HG02840 (cell line): ENCODE results near the gene CD79B.
"Not testable (repeated sequence)": the region's sequence is repeated elsewhere in the genome, so short reads cannot be mapped to it uniquely, and the experiment has no call there.

Source experiments
- ATAC-seq: cut with Tn5 transposase; IDR thresholded peaks from one replicate; pipeline ENCODE4 v1.9.1; 2021; ENCODE audit warnings: mild to moderate bottlenecking, moderate library complexity, moderate number of reproducible peaks; ENCODE audit not compliant: unreplicated experiment, low FRiP score

CD79B gene

GRCh38 chr17:63916566-63917185, 15.5 kb downstream of the CD79B start:
- ATAC-seq, result no peak

- not testable (repeated sequence) for ATAC-seq
Measured at GRCh38 chr17:63915753-63916152, 16.4 kb downstream of the CD79B start.

DNA sequence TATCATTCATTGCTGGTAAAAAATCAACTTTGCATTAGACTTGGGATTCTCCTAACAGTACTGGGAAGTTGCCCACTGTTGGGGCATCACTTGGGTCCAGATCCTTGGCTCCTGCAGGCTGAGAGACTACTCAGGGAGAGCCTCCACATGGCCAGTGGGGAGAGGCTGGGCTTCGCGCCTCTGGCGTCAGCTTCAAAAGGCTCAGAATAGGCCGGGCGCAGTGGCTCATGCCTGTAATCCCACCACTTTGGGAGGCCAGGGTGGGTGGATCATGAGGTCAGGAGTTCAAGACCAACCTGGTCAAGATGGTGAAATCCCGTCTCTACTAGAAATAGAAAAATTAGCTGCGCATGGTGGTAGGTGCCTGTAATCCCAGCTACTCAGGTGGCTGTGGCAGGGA, 17.7 kb downstream of the CD79B start:
- no peak for ATAC-seq

GRCh38 chr17:63911657-63912100, 20.5 kb downstream of the CD79B start:
- no peak for ATAC-seq

GRCh38 chr17:63911041-63911635, 21.0 kb downstream of the CD79B start, which contains the start of gene CSHL1:
TSS of gene CSHL1 (minus strand) at chr17:63911258. CDS start at chr17:63911196, 62 bp downstream.
- no peak for ATAC-seq

DNA sequence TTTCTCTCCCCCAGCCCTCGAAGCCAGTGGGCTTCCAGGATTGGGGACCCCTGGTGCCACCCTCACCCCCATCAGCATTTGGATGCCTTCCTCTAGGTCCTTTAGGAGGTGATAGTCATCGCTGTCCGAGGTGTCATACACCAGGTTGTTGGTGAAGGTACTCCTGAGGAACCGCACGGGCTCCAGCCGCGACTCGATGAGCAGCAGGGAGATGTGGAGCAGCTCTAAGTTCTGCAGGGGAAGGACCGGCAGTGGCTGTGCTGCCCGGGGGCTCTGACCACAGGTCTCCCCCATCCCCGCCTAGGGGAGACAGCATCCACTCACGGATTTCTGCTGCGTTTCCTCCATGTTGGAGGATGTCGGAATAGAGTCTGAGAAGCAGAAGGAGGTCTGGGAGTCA, 22.0 kb downstream of the CD79B start:
- ATAC-seq, result no peak

DNA sequence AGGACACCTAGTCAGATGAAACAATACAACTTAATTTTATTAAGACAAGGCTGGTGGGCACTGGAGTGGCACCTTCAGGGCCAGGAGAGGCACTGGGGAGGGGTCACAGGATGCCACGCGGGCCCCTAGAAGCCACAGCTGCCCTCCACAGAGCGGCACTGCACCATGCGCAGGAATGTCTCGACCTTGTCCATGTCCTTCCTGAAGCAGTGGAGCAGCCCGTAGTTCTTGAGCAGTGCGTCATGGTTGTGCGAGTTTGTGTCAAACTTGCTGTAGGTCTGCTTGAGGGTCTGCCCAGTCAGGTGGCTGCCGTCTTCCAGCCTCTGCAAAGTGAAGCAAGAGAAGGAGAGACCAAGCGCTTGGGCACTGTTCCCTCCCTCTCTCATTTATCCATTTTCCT, 22.5 kb downstream of the CD79B start:
- ATAC-seq, result not testable (repeated sequence)

DNA sequence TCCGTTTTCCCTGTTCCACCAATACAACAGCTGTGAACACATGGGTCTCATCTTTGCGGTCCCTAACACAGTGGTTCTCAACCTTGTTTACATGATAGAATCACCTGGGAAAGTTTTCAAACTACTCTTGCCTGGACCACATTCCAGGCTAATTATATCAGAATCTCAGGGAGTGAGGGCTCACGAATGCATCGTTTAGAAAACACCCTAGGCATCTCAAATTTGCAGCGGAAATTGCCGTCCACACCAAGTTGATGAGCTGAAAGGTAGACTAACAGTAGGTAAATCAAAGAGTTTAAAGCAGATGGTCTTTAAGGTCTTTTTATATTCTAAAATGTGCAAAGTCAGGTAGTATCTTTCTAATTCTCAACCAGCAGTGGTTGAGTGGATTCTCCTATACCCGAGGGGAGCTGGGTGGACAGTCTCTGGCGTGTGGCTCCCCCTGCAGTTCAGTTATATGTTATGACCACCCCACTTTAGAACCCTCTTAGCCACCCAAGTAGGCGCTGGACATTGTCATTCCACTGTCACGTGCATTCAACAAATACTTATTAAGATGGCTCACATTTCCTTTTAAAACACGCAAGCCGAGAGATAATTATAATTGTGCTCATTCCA, 24.9 kb downstream of the CD79B start:
- not testable (repeated sequence) for ATAC-seq

DNA sequence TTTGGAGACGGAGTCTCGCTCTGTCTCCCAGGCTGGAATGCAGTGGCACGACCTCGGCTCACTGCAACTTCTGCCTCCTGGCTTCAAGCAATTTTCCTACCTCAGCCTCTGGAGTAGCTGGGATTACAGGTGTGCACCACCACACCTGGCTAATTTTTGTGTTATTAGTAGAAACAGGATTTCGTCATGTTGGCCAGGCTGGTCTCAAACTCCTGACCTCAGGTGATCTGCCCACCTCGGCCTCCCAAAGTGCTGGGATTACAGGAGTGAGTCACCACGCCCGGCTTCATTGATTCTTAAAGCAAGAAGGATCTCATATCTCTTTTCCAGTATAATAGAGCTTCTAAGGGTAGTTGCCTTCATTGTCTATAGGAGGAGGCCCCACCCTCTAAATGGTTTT, 27.3 kb downstream of the CD79B start:
- ATAC-seq, result not testable (repeated sequence)

GRCh38 chr17:63903787-63904201, 28.3 kb downstream of the CD79B start:
- not testable (repeated sequence) for ATAC-seq

DNA sequence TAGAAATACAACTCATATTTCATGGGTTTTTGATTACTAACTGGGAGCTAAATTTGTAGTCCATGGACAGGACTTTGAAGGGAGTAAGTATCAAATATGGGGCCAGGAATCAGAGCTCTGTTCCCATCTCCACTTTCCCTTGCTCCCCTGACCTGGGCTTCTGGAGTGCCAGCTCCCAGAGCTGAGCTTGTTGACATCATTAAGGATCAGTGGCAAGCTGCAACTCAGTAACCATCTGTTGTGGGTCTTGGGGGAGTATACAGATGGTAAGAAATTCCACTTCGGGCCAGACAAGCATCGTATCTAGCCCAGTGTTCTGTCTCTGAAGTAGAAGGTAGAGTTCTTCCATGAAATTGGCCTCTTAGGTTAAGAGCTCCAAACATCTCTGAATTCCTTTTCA, 30.2 kb downstream of the CD79B start:
- not testable (repeated sequence) for ATAC-seq

GRCh38 chr17:63898899-63899798, 33.0 kb downstream of the CD79B start:
- not testable (repeated sequence) for ATAC-seq

- not testable (repeated sequence) for ATAC-seq
Measured at GRCh38 chr17:63896524-63897354, 35.4 kb downstream of the CD79B start, which contains the start of gene CSH1. TSS of gene CSH1 (minus strand) at chr17:63896574. CDS start at chr17:63896511, 63 bp downstream.

DNA sequence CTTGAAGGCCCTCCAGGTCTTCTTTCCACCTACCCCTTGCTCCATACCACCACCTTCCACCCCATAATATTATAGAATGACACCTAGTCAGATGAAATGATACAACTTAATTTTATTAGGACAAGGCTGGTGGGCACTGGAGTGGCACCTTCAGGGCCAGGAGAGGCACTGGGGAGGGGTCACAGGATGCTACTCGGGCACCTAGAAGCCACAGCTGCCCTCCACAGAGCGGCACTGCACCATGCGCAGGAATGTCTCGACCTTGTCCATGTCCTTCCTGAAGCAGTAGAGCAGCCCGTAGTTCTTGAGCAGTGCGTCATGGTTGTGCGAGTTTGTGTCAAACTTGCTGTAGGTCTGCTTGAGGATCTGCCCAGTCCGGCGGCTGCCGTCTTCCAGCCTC, 37.3 kb downstream of the CD79B start:
- not testable (repeated sequence) for ATAC-seq

DNA sequence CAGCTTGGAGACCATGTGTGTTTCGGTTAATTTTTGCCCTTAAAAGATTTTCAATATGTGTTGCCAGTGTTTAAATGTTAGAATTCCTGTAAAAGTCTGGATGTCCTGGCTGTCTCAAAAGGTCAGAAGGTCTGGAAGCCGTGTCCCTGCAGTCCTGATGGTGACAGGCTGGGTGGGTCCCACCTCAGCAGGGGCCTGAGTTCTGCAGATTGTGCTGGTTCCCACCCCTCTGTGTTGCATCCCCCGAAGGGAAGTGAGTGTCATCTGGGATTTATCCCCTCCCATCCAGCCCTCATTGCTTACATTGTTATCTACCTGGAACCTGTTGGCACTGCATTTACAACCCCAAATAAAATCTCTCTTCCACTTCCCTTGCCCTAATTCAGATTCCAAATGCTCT, 38.1 kb downstream of the CD79B start:
- not testable (repeated sequence) for ATAC-seq

DNA sequence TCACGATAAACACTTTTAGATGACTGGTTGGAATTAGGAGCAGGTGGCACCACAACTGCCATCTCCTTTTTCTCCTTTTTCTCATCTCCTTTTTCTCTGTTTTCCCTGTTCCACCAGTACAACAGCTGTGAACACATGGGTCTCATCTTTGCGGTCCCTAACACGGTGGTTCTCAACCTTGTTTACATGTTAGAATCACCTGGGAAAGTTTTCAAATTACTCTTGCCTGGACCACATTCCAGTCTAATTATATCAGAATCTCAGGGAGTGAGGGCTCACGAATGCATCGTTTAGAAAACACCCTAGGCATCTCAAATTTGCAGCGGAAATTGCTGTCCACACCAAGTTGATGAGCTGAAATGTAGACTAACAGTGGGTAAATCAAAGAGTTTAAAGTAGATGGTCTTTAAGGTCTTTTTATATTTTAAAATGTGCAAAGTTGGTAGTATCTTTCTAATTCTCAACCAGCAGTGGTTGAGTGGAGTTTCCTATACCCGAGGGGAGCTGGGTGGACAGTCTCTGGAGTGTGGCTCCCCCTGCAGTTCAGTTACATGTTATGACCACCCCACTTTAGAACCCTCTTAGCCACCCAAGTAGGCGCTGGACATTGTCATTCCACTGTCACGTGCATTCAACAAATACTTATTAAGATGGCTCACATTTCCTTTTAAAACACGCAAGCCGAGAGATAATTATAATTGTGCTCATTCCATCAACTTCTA, 39.7 kb downstream of the CD79B start:
- ATAC-seq, result not testable (repeated sequence)

DNA sequence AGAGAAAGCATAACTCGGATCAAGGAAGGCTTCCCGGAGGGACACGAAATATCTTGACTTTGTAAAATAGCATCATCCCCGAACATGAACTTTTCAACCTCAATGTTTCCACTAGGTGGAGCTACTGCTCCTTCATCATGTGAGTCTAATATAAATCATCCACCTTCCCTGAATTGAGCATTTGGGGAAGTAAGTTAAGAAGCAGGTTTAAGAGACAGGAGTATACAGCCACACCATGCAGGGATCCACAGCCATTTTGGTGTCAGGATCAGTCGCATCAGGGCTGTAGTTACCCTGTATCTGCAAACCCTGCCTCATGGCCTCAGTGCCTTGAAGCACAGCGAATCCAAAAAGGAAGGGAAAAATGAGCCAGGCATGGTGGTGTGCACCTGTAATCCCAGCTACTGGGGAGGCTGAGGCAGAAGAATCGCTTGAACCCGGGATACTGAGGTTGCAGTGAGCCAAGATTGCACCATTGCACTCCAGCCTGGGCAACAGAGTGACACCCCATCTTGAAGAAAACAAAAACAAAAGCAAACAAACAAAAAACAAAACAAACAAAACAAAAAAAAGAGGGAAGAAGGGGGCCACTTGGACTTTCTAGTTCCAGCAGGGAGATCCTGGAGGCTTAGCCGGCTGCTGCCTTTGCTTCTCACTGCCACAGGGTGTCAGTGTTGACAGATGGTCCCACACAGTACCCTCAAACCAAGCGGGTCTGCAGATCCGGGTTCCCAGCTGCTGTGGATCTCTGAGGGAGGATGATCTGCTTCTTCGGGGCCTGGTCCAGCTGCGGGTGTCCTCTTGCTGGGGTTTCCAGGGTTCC, 42.9 kb downstream of the CD79B start:
- not testable (repeated sequence) for ATAC-seq

DNA sequence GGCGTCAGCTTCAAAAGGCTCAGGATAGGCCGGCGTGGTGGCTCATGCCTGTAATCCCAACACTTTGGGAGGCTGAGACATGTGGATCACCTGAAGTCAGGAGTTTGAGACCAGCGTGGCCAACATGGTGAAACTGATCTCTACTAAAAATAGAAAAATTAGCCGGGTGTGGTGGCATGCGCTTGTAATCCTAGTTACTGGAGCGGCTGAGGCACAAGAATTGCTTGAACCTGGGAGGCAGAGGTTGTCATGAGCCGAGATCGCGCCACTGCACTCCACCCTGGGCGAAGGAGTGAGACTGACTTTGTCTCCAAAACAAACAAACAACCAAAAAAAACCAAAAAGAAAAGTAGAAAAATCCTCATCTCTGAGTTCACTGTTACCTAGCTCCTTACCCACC, 47.0 kb downstream of the CD79B start:
- not testable (repeated sequence) for ATAC-seq
